OCI-M1 (cell line): ENCODE measurements around the gene SERPINA10.
"Not testable (repeated sequence)": the region's sequence is repeated elsewhere in the genome, so short reads cannot be mapped to it uniquely, and the experiment has no call there.

Experiments used
- DNase-seq: peaks from one replicate; lab custom pipeline; 2025; lab: John Stamatoyannopoulos, UW

SERPINA10 gene

DNA sequence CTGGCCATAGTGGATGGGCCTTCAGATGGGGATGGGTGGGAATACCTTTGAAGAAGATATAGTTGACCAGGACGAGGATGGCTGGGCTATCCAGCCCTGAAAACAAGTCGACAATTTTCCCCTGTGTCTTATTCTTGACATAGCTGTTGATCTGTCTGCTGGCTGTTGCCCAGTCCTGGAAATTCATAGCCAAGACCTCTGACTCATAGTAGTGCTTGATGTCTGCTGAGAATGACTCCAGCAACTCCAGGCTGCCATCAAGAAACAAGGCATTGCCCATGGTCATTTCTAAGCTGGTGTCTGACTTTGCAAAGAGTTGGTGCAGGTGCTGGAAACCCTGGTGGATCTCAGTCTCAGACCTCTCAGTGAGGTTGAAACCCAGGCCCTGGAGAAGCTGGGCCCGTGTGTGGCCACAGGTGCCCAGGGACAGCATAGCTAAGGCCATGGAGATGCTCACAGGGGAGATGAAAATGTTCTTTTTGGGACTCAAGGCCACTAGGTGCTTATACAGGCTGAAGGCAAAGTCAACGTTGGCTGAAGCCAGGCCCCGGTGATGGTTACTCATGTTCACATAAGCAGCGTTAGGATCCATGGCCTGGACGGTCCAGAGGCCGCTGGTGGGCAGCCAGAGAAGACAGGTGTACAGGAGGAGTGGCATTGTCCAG lies 21.1 kb upstream of the SERPINA10 start:
- DNase-seq: no peak

DNA sequence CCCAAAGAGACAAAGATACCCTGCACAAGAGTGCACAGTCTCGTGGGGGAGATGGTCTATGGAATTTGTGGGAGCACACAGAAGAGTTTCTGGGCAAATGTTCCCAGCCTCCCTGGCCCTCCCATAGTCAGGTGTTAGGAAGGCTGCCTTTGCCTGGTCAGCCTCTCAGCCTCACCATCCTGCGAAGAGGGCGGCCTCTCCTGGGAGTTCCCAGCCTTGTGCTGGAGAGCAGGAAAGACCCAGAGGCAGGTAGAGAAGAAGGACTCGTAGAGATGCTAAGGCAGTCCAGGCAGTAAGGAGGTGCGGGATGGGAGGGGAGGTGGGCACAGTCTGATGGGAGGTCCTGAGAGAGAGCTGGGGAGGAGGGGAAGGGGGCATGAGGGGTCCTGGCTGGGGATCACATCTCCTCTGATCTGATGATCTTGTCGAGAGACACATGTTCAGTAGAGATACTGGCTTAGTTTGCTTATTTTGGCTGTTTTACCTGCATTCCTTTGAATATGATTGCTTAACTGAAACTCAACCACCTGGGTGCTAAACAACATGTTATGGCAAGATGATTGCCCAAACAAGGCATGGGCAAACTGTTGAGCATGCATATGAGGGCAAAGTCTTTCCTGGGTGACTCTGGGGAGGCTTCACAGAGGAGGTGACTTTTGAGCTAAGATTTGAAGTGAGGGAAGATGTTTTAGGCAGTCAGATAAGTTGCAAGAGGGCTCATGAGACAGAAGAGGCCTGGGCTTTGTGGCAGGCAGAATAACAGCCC lies 19.6 kb upstream of the SERPINA10 start:
- no peak for DNase-seq

GRCh38 chr14:94310248-94310647 lies 17.2 kb upstream of the SERPINA10 start:
- DNase-seq: no peak

DNA sequence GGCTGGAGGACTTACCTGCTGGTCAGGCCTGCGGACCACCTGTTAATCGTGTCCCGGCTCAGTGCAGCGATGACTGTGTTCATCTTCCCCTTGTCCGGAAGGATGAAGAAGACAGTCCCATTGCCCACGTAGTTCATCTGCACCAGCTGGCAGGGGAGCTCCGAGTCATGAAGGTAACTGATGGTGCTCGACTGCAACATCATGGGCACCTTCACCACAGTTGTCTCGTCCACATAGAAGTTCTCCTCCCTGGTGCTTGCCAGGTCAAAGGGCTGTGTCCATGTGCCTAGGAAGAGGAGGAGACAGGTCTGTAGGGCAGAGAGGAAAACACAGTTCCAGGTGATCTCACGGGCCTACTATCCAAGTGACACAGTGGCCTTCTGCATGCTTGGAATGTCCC lies 16.7 kb upstream of the SERPINA10 start:
- DNase-seq: no peak

- DNase-seq: peak; percentile 2
Measured at GRCh38 chr14:94307410-94307992, 14.4 kb upstream of the SERPINA10 start.

GRCh38 chr14:94306047-94306978 lies 13.2 kb upstream of the SERPINA10 start:
- DNase-seq: no peak

GRCh38 chr14:94305620-94306019 lies 12.6 kb upstream of the SERPINA10 start:
- no peak for DNase-seq

DNA sequence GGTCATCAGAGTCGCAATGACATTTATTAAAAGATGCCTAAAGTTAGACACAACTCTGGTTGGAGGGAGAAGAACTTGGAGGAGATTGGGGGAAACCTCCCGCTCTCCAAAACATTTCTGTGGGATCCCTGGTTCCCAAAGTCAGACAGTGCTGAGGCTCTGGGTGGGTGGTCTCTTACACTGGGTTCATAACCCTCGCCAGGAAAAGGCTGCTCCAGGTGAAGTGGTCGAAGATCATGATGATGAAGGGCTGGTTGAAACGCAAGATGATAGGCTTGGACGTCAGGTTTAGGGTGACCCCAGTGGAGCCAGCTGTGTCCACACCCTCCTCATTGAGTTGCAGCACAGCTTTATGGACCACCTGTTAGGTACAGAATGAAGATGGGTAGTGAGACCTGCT lies 11.2 kb upstream of the SERPINA10 start:
- DNase-seq: no peak

GRCh38 chr14:94303111-94303510 lies 10.0 kb upstream of the SERPINA10 start:
- DNase-seq: no peak

DNA sequence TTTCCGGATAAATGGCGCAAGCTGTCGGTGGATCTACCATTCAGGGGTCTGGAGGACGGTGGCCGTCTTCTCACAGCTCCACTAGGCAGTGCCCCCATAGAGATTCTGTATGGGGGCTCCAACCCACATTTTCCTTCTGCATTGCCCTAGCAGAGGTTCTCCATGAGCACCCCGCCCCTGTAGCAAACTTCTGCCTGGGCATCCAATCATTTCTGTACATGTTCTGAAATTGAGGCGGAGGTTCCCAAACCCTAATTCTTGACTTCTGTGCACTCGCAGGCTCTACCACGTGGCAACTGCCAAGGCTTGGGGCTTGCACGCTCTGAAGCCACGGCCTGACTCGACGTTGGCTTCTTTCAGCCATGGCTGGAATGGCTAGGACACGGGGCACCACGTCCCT lies 5.1 kb upstream of the SERPINA10 start:
- DNase-seq: no peak

DNA sequence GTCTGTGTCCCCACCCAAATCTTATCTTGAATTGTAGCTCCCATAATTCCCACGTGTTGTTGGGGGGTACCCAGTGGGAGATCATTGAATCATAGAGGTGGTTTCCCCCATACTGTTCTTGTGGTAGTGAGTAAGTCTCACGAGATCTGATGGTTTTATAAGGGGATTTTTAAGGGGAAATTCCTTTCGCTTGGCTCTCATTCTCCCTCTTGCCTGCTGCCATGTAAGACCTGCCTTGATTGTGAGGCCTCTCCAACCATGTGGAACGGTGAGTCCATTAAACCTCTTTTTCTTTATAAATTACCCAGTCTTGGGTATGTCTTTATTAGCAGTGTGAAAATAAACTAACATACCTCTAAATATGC lies 3.1 kb upstream of the SERPINA10 start:
- not testable (repeated sequence) for DNase-seq

DNA sequence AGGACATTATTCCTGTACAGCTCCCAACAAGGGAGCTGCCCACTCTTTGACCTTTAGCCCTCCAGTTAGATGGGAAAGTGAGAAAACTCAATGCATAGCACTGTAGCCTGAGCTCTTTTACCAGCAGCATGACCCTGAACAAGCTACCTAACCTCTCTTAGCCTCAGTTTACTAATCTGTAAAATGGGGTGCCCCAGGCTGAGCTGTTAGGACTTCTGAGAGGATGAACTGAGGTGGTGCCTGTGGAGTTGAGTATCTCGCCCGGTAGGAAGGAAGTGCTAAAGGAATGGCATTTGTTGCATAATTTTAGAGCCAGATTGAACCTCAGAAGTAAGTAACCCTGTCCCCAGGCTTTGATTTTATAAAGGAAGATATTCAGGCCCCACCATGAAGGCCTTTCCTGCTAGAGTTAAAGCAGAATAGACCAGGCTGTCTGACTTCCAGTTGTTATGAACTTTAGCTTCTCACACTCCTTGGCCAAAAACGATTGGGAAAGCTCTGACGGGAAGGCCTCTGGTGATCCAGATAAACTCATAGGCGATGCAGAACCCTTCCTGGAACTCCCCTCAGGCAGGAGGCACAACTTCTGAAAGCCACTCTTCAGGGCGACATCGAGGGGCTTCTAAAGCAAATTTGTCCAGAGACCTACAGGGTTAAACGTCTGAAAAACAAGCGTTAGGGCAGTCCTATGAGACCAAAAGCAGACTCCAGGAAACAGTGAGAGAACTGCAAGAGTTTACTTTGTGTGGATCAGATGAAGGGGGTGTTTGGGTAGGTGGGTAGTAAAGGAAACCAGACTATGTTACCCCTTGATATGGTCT lies 2.5 kb upstream of the SERPINA10 start:
- no peak for DNase-seq

DNA sequence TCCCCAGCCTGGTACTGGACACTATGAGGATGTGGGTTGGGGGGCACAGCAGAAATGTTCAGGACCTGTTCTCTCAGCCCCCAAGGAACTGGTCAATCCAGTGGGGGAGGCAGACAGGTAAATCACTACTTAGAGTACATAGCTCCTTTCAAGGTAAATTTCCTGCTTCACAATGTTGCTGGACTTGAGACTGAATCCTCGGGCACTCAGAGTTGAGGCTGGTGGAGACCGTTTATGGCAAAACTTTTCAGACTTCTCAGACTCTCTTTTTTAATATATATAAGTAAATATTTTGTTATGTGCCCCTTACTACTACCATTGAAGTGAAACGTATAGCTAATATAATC lies 483 bp upstream of the SERPINA10 start:
- no peak for DNase-seq

DNA sequence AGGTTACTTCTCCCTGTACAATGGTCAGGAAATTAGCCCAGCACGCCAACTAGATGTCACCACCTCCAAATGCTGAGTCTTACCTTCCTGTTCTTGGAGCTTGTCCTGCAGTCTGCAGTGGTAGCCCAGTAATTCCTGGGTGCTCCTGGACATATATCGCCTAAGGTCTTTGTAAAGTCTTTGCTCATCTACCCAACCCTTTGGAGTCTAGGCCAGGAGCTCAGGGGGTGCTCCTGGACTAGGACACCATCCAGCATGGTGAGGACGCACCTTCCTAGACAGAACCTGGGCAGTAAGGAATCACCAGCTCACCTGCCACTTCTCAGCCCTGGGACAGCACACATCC lies 569 bp downstream of the SERPINA10 start:
- no peak for DNase-seq

DNA sequence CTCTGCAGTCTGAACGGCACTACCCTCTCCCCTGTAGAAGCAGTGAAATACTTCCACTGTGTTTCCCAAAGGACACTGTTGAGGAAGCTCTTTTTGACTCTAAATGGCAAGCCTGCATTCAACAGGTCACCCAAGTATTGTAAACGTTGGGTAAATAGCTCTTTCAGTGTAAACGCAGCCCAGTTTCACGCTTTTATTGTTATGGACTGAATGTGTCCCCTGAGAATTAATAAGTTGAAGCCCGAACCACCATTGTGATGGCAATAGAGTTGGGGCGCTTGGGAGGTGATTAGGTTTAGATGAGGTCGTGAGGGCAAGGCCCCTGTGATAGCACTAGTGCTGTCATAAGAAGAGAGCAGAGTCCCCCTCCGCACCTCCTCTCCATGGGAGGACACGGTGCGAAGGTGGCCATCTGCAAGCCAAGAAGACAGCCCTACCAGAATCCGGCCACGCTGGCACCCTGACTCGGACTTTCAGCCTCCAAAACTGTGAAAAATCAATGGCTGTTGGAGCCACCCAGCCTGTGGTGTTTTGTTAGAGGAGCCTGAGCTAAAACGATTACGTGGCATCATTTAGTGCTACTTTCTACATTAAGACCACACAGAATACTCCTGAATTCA lies 1.1 kb downstream of the SERPINA10 start:
- no peak for DNase-seq

DNA sequence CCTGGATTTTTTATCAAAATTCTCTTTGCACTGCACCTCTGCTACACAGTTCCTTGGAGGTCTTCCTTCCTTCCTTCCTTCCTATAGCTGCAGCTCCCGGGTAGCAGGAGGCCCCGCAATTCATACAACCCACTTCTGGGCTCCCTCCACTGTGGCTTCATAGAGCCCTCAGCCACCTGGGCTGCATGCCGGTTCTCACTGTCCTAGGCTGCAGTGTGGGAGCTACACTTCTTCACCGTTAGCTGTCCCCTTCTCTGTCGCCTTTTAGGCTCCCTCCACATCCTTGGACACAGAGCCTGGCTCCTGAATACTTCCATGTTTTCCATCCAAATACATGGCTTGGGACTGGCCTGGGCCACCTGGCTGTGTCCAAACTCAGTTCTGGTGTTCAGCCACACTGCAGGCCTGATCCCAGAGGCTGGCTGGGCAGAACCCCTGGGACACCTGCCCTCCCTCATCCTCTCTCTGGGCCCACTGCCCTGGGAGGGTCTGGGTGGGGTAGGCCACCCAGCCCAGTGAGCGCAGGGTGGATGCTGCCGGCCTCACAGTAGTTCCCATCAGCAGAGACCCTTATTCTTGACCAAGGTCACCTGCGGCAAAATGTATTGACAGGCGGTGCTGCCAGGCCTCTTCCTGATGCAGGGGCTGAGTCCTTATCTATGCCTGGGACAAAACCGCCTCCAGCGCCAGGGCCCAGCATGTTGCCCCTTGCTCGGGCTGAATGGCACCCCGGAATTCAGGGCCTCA lies 1.7 kb downstream of the SERPINA10 start:
- DNase-seq: no peak

- DNase-seq: no peak
Measured at GRCh38 chr14:94290197-94290596, 2.9 kb downstream of the SERPINA10 start.

- DNase-seq: no peak
Measured at GRCh38 chr14:94288610-94289465, 4.2 kb downstream of the SERPINA10 start.

- no peak for DNase-seq
Measured at GRCh38 chr14:94285158-94285557, 7.9 kb downstream of the SERPINA10 start.

DNA sequence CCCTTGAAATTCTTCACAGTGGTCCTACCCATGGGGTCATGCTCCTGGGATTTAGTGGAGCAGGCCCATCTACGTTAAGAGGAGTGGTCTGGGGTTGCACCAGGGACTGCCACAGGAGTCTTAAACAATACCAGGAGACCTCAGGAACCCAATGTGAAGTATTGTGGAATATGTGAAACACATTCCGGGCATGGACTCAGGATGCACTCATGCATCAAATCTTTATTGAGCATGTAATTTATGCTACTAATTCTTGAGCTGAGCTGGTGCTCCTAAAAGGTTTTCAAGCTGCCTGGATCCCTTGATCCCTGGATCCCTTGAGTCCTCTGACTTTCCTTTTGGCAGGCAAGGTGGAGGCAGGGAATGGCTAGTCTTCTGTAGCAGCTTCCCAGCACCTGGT lies 8.8 kb downstream of the SERPINA10 start:
- no peak for DNase-seq
